ENCODE measurements around the gene FAM193A.

DNA sequence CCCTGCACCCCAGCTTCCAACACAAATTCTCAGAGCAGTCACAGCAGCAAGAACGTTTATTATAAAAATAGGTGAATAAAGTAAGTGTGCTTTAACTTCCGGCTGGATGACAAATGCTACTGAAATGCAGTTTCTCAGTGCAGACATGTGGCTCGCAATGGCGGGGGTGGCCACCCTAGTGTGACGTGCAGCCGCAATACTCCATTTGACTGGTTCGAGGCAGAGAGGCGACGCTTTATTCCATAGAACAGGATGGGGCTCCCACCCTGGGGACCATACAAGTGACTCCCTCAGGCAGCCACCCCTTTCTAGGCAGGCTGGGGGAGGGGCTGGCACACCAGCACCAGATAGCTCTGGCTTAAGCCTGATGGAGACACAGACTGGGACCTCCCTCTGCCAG, 205.2 kb downstream of the FAM193A start:
- TF ChIP-seq POLR2A (IDR thresholded peaks at IDR 0.05), result no peak
- TF ChIP-seq, protein P1, sequence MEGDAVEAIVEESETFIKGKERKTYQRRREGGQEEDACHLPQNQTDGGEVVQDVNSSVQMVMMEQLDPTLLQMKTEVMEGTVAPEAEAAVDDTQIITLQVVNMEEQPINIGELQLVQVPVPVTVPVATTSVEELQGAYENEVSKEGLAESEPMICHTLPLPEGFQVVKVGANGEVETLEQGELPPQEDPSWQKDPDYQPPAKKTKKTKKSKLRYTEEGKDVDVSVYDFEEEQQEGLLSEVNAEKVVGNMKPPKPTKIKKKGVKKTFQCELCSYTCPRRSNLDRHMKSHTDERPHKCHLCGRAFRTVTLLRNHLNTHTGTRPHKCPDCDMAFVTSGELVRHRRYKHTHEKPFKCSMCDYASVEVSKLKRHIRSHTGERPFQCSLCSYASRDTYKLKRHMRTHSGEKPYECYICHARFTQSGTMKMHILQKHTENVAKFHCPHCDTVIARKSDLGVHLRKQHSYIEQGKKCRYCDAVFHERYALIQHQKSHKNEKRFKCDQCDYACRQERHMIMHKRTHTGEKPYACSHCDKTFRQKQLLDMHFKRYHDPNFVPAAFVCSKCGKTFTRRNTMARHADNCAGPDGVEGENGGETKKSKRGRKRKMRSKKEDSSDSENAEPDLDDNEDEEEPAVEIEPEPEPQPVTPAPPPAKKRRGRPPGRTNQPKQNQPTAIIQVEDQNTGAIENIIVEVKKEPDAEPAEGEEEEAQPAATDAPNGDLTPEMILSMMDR (IDR thresholded peaks at IDR 0.05), result no peak

All from adrenal gland (tissue), 5 donors.